GM19193 (cell line): Measurements from ENCODE around the gene LIF.

Experiments
- POLR2A ChIP-seq: IDR thresholded peaks from 4 replicates; pipeline ENCODE4 v1.6.1; 2011; ENCODE audit not compliant: insufficient read depth, insufficient read length; ENCODE audit errors: extremely low read depth

LIF gene

GRCh38 chr22:30246814-30247376 is 336 bp upstream of the LIF start:
- TF ChIP-seq POLR2A = no peak

GRCh38 chr22:30245181-30245984 is 1.2 kb downstream of the LIF start:
- TF ChIP-seq POLR2A = no peak

- no peak for TF ChIP-seq POLR2A
Measured at GRCh38 chr22:30244641-30245040, 1.9 kb downstream of the LIF start.

DNA sequence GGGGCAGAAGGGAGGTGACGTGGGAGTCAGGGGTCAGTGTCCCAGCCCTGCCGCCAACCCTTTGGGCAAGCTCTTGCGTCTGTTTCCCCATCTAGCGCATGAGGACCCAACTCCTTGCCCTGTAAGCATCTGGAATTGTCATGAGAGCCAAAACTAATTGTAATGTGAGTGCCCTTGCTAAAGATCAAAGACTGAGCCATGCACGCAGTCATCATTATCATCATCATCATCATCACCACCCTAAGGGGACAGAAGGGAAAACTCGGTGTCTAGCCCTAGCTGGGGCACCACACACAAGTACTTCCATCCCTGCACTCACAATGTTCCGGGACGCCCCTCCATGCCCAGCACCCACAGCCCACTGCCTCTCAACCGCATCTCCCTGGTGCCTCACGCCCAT is 2.5 kb downstream of the LIF start:
- no peak for TF ChIP-seq POLR2A

DNA sequence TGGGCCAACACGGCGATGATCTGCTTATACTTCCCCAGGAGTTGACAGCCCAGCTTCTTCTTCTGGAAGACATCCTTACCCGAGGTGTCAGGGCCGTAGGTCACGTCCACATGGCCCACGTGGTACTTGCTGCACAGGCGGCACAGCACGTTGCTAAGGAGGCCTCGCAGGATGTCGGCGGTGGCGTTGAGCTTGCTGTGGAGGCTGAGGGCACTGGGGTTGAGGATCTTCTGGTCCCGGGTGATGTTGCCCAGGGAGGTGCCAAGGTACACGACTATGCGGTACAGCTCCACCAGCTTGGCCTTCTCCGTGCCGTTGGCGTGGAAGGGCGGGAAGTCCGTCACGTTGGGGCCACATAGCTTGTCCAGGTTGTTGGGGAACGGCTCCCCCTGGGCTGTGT is 2.9 kb downstream of the LIF start:
- no peak for TF ChIP-seq POLR2A

GRCh38 chr22:30241576-30242371 is 4.8 kb downstream of the LIF start:
- no peak for TF ChIP-seq POLR2A

- no peak for TF ChIP-seq POLR2A
Measured at GRCh38 chr22:30240541-30241417, 5.8 kb downstream of the LIF start.

- no peak for TF ChIP-seq POLR2A
Measured at GRCh38 chr22:30239488-30240405, 6.8 kb downstream of the LIF start.

- TF ChIP-seq POLR2A = no peak
Measured at GRCh38 chr22:30238661-30239487, 7.7 kb downstream of the LIF start.

DNA sequence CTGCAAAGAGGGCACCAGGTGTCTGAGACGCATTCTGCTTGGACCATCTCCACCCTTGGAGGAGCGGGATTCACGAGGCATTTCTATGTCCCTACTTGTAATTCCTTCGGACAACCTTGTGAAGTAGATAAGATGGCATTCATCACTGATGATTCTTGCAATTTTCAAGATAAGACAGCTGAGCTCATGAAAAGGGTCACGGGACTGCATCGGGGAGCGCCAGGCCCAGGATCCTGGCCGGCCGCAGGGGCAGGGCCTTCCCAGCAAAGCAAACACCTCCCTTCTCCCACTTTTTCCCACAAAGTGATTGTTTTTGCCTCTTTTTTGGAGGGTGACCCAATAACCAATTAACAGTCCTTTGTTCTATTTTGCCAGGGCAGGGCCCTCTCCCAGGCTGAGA is 8.4 kb downstream of the LIF start:
- no peak for TF ChIP-seq POLR2A

DNA sequence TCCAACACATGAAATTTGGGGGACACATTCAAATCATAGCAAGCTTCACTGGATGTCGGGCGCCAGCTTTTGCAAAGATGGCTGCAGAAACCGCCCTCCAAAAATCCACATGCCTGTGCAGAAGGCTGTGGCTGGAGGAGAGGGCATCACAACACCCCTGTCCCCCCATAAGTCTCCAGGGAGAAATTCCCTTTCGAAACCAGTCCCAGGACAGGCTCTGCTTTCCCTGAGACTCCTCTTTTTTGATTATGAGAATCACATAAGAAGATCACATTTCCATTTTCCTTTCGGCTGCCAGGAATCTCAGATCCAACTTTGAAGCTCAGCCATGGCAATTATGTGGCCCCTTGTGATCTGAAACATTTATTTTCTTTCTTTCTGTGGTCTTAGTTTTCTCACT is 9.7 kb downstream of the LIF start:
- no peak for TF ChIP-seq POLR2A

DNA sequence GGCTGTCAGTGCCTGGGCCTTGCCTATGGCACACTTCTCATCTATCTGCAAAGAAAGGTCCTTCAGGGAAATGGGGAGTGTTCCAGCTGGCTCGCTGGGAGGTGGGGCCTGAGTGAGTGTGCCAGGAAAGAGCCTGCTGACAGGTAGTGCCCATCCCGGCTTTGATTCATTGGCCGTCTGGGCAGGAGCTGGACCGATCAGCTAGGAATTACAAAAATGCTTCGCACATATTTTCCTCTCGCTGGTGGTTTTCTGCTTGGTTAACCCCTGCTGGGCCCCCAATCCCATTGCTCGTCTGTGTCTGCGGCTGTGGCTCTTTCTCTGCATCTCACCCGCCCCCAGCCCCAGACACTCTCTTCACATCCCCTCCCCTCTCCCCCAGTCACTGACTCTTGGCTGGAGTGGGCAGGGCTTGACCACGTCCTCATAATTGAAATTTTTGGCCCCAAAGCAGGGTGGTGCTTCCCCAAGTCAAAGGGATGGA is 10.8 kb downstream of the LIF start:
- no peak for TF ChIP-seq POLR2A
